K562 (cell line): ENCODE results near the gene ARSK. TPM values are rescaled to one million over a fixed set of nuclear protein-coding genes. Genes with fewer than 3 reads are reported as not detected.

Source experiments
- ATAC-seq: fragments of 200-7000 bp; cut with Tn5 transposase; 3 replicates; pipeline ENCODE4 v1.9.1; 2020; ENCODE audit warnings: moderate library complexity
- BruUV-seq: library from RNA; stranded (reverse); fragments of 400-500 nt; replicated peaks from 2 replicates; lab custom pipeline; 2021; lab: Mats Ljungman, UMichigan
- CTCF ChIA-PET: fragments of 300-600 bp; formaldehyde crosslinking; extraction: SDS; loops from one replicate; lab custom pipeline; 2021; ENCODE audit warnings: low intra/inter-chr PET ratio; lab: Yijun Ruan, JAX
- POLR2A ChIA-PET: fragments of 300-600, 350-650 bp; sonication (Branson Sonifier 250); formaldehyde crosslinking; extraction: SDS; loops from one replicate; lab custom pipeline; 2021; ENCODE audit warnings: antibody characterized with exemption, inconsistent platforms; lab: Yijun Ruan, JAX
- DNase-seq, 4 experiments: peaks; one replicate each; pipeline versions ENCODE4 v3.0.0 to v3.0.0-alpha.2; 2011 to 2018; ENCODE audit warnings: low spot score in 3 of 4, mixed read lengths in 3 of 4; ENCODE audit errors: extremely low read depth in 1 of 4
- FAIRE-seq: peaks from 2 replicates; lab custom pipeline; 2011; peaks lifted over from hg19 to GRCh38; lab: Jason Lieb, UNC
- H2AFZ ChIP-seq: 2 replicates; pipeline ENCODE4 v1.6.0; 2011; ENCODE audit warnings: low read depth, low read length, control low read depth, inconsistent platforms
- H3K27ac ChIP-seq: fragments of 200-600 bp; 3 replicates; pipeline ENCODE4 v1.8.0; 2011; ENCODE audit warnings: low read depth, mild to moderate bottlenecking, control low read depth, inconsistent platforms, low read length, moderate library complexity, mixed read lengths; ENCODE audit errors: extremely low read depth
- H3K27me3 ChIP-seq, 2 experiments: fragments of 300-600 bp in 1 of 2; 2 replicates in 1 of 2; 3 replicates in 1 of 2; pipeline versions ENCODE4 v1.6.0 to v1.8.0; 2011; ENCODE audit warnings: inconsistent platforms in 2 of 2, low read length in 2 of 2, mild to moderate bottlenecking in 1 of 2, mixed read lengths in 1 of 2, moderate library complexity in 1 of 2; ENCODE audit not compliant: control insufficient read depth in 2 of 2, insufficient read depth in 2 of 2
- H3K36me3 ChIP-seq: fragments of 300-600 bp; 3 replicates; pipeline ENCODE4 v1.8.0; 2011; ENCODE audit warnings: mild to moderate bottlenecking, low read length, inconsistent platforms; ENCODE audit not compliant: control insufficient read depth, insufficient read depth
- H3K4me1 ChIP-seq, 2 experiments: fragments of 200-600 bp in 1 of 2; replicated peaks in 1 of 2; 2 replicates in 1 of 2; 3 replicates in 1 of 2; pipeline versions ENCODE4 v1.5.1 to v1.8.0; 2011; ENCODE audit warnings: inconsistent platforms in 2 of 2, low read length in 2 of 2, mild to moderate bottlenecking in 1 of 2, mixed read lengths in 1 of 2, moderate library complexity in 1 of 2; ENCODE audit not compliant: control insufficient read depth in 2 of 2, insufficient read depth in 2 of 2
- H3K4me2 ChIP-seq: 2 replicates; pipeline ENCODE4 v1.6.1; 2011; ENCODE audit warnings: low read length, control low read depth, inconsistent platforms, mixed read lengths; ENCODE audit not compliant: insufficient read depth
- H3K4me3 ChIP-seq: fragments of 200-600 bp; sonication (generic), shearing (Covaris generic); 2 replicates; pipeline ENCODE4 v1.5.1; 2016; ENCODE audit warnings: control low read depth, inconsistent platforms
- H3K79me2 ChIP-seq: fragments of 200-600 bp; 3 replicates; pipeline ENCODE4 v1.8.0; 2011; ENCODE audit warnings: low read length, inconsistent platforms; ENCODE audit not compliant: control insufficient read depth, insufficient read depth
- H3K9ac ChIP-seq, 2 experiments: 2 replicates each; pipeline versions ENCODE4 v1.6.0 to v1.6.1; 2011; ENCODE audit warnings: low read depth in 2 of 2, low read length in 2 of 2, control low read depth in 1 of 2, inconsistent platforms in 1 of 2, mild to moderate bottlenecking in 1 of 2, mixed read lengths in 1 of 2; ENCODE audit not compliant: insufficient read depth in 1 of 2
- H3K9me1 ChIP-seq: one replicate; pipeline ENCODE4 v1.6.0; 2011; ENCODE audit warnings: inconsistent platforms, mild to moderate bottlenecking, low read length, moderate library complexity; ENCODE audit not compliant: control insufficient read depth, insufficient read depth
- H3K9me3 ChIP-seq: replicated peaks from 2 replicates; pipeline ENCODE4 v1.5.1; 2011; ENCODE audit warnings: low read depth, low read length, inconsistent platforms; ENCODE audit not compliant: control insufficient read depth, insufficient read depth
- H4K20me1 ChIP-seq: replicated peaks from 2 replicates; pipeline ENCODE4 v1.6.1; 2011; ENCODE audit warnings: low read length, inconsistent platforms, mixed read lengths; ENCODE audit not compliant: control insufficient read depth, insufficient read depth
- BCL6 ChIP-seq: fragments of 250-450 bp; sonication (Bioruptor Pico); IDR thresholded peaks from 2 replicates; pipeline ENCODE4 v1.4.0; 2020
- CTCF ChIP-seq, 3 experiments: IDR thresholded peaks in 2 of 3; conservative IDR thresholded peaks in 1 of 3; 2 replicates each; pipeline ENCODE4 v1.5.1; 2011 to 2012; ENCODE audit warnings: low read length in 3 of 3, mild to moderate bottlenecking in 3 of 3, control low read depth in 2 of 3, improper control_type of control experiment in 1 of 3, inconsistent platforms in 1 of 3, low read depth in 1 of 3, mixed read lengths in 1 of 3, moderate library complexity in 1 of 3; ENCODE audit not compliant: insufficient read depth in 2 of 3
- MTA3 ChIP-seq: fragments of 450-650 bp; formaldehyde crosslinking; IDR thresholded peaks from 2 replicates; pipeline ENCODE4 v1.6.1; 2017; ENCODE audit warnings: mild to moderate bottlenecking, borderline replicate concordance
- MYNN ChIP-seq, 2 experiments: sonication (generic); formaldehyde crosslinking in 1 of 2; IDR thresholded peaks; 2 replicates each; pipeline versions ENCODE4 v1.5.0 to v1.6.1; 2016 to 2020; ENCODE audit warnings: antibody characterized with exemption in 1 of 2, missing genetic modification reagents in 1 of 2
- NEUROD1 ChIP-seq: fragments of 150-350 bp; IDR thresholded peaks from 2 replicates; pipeline ENCODE4 v1.6.1; 2014; ENCODE audit warnings: borderline replicate concordance, low read length, low read depth; ENCODE audit not compliant: partially characterized antibody
- NFRKB ChIP-seq: fragments of 450-650 bp; IDR thresholded peaks from 2 replicates; pipeline ENCODE4 v1.6.1; 2016; ENCODE audit warnings: low read depth
- ZBTB43 ChIP-seq: sonication (generic); formaldehyde crosslinking; IDR thresholded peaks from 2 replicates; pipeline ENCODE4 v1.8.0; 2023; ENCODE audit warnings: mild to moderate bottlenecking, missing genetic modification reagents
- ZNF717 ChIP-seq: fragments of 250-450 bp; sonication (Bioruptor Pico); IDR thresholded peaks from 2 replicates; pipeline ENCODE4 v1.5.0; 2021
- ZNF77 ChIP-seq: fragments of 250-450 bp; sonication (Bioruptor Pico); IDR thresholded peaks from 2 replicates; pipeline ENCODE4 v1.5.0; 2020
- WGBS: fragments of 100-300 bp; shearing (Covaris generic); methylation state at CpG from one replicate; pipeline ENCODE4 v1.1.6; 2016; ENCODE audit warnings: low coverage, mixed read lengths; ENCODE audit not compliant: insufficient coverage; ENCODE audit errors: missing lambda C conversion rate; 5-methylcytosine and 5-hydroxymethylcytosine counted together
- in situ Hi-C: fragments of 300-500 bp; cut with MboI; formaldehyde crosslinking; loops from 4 replicates; pipeline ENCODE4 v1.15.0; 2018; ENCODE audit warnings: inconsistent platforms, mixed read lengths
- intact Hi-C: fragments of 100-400 bp; cut with micrococcal nuclease; formaldehyde crosslinking; loops from 2 replicates; pipeline ENCODE4 v1.14.2; 2022
- polyA plus RNA-seq, 8 experiments: library from polyadenylated mRNA; depleted of rRNA in 4 of 8; stranded (reverse) in 5 of 8; unstranded in 3 of 8; fragments of >200 nt; fragmentation: Nextera tagmentation in 2 of 8; fragmentation: Illumina TruSeq in 1 of 8; extraction: Ambion mirVana in 2 of 8; extraction: Trizol in 1 of 8; gene quantifications; 2 replicates each; pipeline versions ENCODE4 v1.2.1 to v1.2.3, GENCODE V29; 2011 to 2014; ENCODE audit warnings: inconsistent platforms in 1 of 8, missing spikeins in 1 of 8
- total RNA-seq, 7 experiments: library from RNA; depleted of rRNA in 6 of 7; stranded (reverse); fragments of >200 nt in 6 of 7; fragmentation: Illumina TruSeq in 2 of 7; extraction: Trizol in 2 of 7; gene quantifications; 2 replicates each; pipeline versions ENCODE4 v1.2.1 to v1.2.3, GENCODE V29; 2011 to 2021; ENCODE audit warnings: low replicate concordance in 1 of 7
- TF ChIP-seq, protein P1 (sequence below): sonication (generic); formaldehyde crosslinking; IDR thresholded peaks from 2 replicates; pipeline ENCODE4 v1.8.1; 2023; ENCODE audit warnings: mild to moderate bottlenecking, missing genetic modification reagents, moderate library complexity
- TF ChIP-seq, protein P2 (sequence below): sonication (generic); formaldehyde crosslinking; IDR thresholded peaks from 2 replicates; pipeline ENCODE4 v1.8.1; 2022; ENCODE audit warnings: missing genetic modification reagents

Gene ARSK
- total and polyA plus RNA-seq, 9 of the 15 experiments (the other 6 are each of a cell fraction or from before 2014, with no cell fraction given): 2.7 to 9.4 (median 7.1) TPM

DNA sequence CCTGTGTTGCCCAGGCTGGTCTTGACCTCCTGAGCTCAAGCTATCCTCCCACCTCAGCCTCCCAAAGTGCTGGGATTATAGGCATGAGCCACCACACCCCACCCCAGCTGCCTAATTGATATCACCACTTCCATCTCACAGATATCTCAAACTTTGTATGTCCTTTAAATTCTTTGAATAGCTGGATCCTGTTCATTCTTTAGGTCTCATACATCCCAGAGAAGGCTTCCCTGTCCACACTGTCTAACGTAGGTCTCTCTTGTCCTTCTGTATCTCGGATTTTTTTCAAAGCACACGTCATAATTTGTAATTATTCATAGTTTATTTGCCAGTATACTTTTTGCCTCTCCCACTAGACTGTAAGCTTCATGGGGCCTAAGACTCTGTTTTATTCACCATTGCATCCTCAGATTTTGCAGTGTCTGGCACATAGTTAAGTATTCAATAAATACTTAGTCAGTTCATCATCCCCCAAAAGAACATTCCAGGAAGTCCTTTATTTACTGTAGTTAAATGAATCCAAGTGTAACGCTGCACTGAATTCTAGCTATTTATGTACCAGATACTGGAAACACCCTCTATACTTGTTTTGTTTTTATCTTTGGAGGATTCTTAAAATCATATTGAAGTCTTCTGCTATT lies 10.5 kb downstream of the ARSK start:
- Histone ChIP-seq H3K4me3 (no peak overlapping the region), H3K36me3 (peaks cover 17% of the 10 kb centered on the region; the same call in 2 of the 3 replicates), H3K9me1 (no peaks in the 10 kb centered on the region), H3K79me2 (no peaks in the 10 kb centered on the region), H3K4me2 (no peak overlapping the region), H3K27me3 (no peaks in the 10 kb centered on the region), H3K4me1 (peaks cover 0 to 9% of the 10 kb centered on the region in 2 experiments; a peak in 3 of 5 replicates), H4K20me1 (no peaks in the 10 kb centered on the region), H2AFZ (no peak overlapping the region), H3K27ac (no peak overlapping the region), H3K9me3 (no peaks in the 10 kb centered on the region), H3K9ac (no peak overlapping the region)
- DNase-seq: no peak
- in situ Hi-C loops: no loop called here
- 86% methylated on average over 4 of the region's 4 CpGs for WGBS
- no peak for ATAC-seq
- BruUV-seq: no TSS peak
- CTCF ChIA-PET: no interaction called here
- FAIRE-seq: no peak
- TF ChIP-seq, protein P1, sequence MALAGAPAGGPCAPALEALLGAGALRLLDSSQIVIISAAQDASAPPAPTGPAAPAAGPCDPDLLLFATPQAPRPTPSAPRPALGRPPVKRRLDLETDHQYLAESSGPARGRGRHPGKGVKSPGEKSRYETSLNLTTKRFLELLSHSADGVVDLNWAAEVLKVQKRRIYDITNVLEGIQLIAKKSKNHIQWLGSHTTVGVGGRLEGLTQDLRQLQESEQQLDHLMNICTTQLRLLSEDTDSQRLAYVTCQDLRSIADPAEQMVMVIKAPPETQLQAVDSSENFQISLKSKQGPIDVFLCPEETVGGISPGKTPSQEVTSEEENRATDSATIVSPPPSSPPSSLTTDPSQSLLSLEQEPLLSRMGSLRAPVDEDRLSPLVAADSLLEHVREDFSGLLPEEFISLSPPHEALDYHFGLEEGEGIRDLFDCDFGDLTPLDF (CRISPR knock-in tag): no peak
- TF ChIP-seq ZBTB43 (CRISPR knock-in tag) (no peak), NEUROD1 (no peak), NFRKB (no peak), MYNN (IDR thresholded peaks at IDR 0.05) (no peak), MYNN (CRISPR knock-in tag; IDR thresholded peaks at IDR 0.05) (no peak), CTCF (IDR thresholded peaks at IDR 0.05 in 2 of 3, conservative IDR thresholded peaks at IDR 0.05 in 1 of 3; ENCODE audit: insufficient read depth in 2 of 3, low read depth in 1 of 3, low read length in 3 of 3) (no peak), BCL6 (CRISPR knock-in tag) (no peak), ZNF77 (CRISPR knock-in tag) (no peak), MTA3 (no peak), ZNF717 (CRISPR knock-in tag) (no peak)
- TF ChIP-seq, protein P2, sequence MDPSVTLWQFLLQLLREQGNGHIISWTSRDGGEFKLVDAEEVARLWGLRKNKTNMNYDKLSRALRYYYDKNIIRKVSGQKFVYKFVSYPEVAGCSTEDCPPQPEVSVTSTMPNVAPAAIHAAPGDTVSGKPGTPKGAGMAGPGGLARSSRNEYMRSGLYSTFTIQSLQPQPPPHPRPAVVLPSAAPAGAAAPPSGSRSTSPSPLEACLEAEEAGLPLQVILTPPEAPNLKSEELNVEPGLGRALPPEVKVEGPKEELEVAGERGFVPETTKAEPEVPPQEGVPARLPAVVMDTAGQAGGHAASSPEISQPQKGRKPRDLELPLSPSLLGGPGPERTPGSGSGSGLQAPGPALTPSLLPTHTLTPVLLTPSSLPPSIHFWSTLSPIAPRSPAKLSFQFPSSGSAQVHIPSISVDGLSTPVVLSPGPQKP (CRISPR knock-in tag): no peak
- TF ChIP-seq, all 486 proteins: peak for 0
- POLR2A ChIA-PET: interaction anchor here (2.5 kb wide), 1 partner anchor 11 kb away, joined by 9 read pairs; the partner anchor contains the start of genes ARSK and SKIC3
- intact Hi-C loops: no loop called here
